GDM1 (cell line): ENCODE data around the gene PODXL.
"Not testable (repeated sequence)": the region's sequence is repeated elsewhere in the genome, so short reads cannot be mapped to it uniquely, and the experiment has no call there.

Experiments
- DNase-seq: peaks from one replicate; lab custom pipeline; 2025; lab: John Stamatoyannopoulos, UW

Gene PODXL

GRCh38 chr7:131511071-131511470 lies 45.4 kb downstream of the PODXL start:
- DNase-seq: no peak

GRCh38 chr7:131509781-131510180 lies 46.6 kb downstream of the PODXL start:
- DNase-seq: no peak

- DNase-seq: no peak
Observed at GRCh38 chr7:131508754-131509486, 47.5 kb downstream of the PODXL start.

- DNase-seq: peak; percentile 58
Observed at GRCh38 chr7:131507592-131508331, 48.7 kb downstream of the PODXL start.

GRCh38 chr7:131506597-131506996 lies 49.8 kb downstream of the PODXL start:
- no peak for DNase-seq

GRCh38 chr7:131505636-131506557 lies 50.5 kb downstream of the PODXL start:
- DNase-seq: no peak

GRCh38 chr7:131505037-131505620 lies 51.3 kb downstream of the PODXL start:
- DNase-seq: not testable (repeated sequence)

GRCh38 chr7:131504157-131504899 lies 52.1 kb downstream of the PODXL start:
- DNase-seq: no peak

GRCh38 chr7:131503639-131504038 lies 52.8 kb downstream of the PODXL start:
- no peak for DNase-seq

- DNase-seq: no peak
Observed at GRCh38 chr7:131502810-131503508, 53.5 kb downstream of the PODXL start.

- DNase-seq: no peak
Observed at GRCh38 chr7:131501930-131502685, 54.3 kb downstream of the PODXL start.

GRCh38 chr7:131501422-131501821 lies 55.0 kb downstream of the PODXL start:
- DNase-seq: peak; percentile 37

- no peak for DNase-seq
Observed at GRCh38 chr7:131500357-131500756, 56.1 kb downstream of the PODXL start.

- no peak for DNase-seq
Observed at GRCh38 chr7:131499801-131500200, 56.6 kb downstream of the PODXL start.

GRCh38 chr7:131498237-131498885 lies 58.1 kb downstream of the PODXL start:
- no peak for DNase-seq

GRCh38 chr7:131497454-131497853 lies 59.0 kb downstream of the PODXL start:
- no peak for DNase-seq

GRCh38 chr7:131495669-131496498 lies 60.5 kb downstream of the PODXL start:
- DNase-seq: no peak

GRCh38 chr7:131494182-131494581 lies 62.2 kb downstream of the PODXL start:
- no peak for DNase-seq
